Heart right ventricle (tissue), 16 donors: ENCODE measurements around the gene GRID2IP. TPM values are rescaled to one million over a fixed set of nuclear protein-coding genes. Genes with fewer than 3 reads are reported as not detected.
"Not testable (repeated sequence)": the region's sequence is repeated elsewhere in the genome, so short reads cannot be mapped to it uniquely, and the experiment has no call there.

Source experiments
- ATAC-seq, 8 donors: fragments of 200-7000 bp; cut with Tn5 transposase; one replicate each; pipeline ENCODE4 v1.9.1; 2020; ENCODE audit warnings: mild to moderate bottlenecking in 8 of 8, moderate library complexity in 8 of 8, moderate number of reproducible peaks in 1 of 8
- DNase-seq, 2 donors: peaks; one replicate each; pipeline ENCODE4 v3.0.0-alpha.2; 2020
- H3K27ac ChIP-seq, 10 donors: fragments of 200-600 bp; sonication (generic) in 2 of 10; one replicate each; pipeline versions ENCODE4 v1.5.0 to v1.8.0; 2020 to 2022; ENCODE audit warnings: mild to moderate bottlenecking in 3 of 10
- H3K27me3 ChIP-seq, 7 donors: fragments of 200-600 bp; one replicate each; pipeline ENCODE4 v1.8.0; 2021 to 2022; ENCODE audit warnings: mild to moderate bottlenecking in 2 of 7
- H3K36me3 ChIP-seq, 9 donors: fragments of 200-600 bp; sonication (generic) in 1 of 9; one replicate each; pipeline versions ENCODE4 v1.5.0 to v1.8.0; 2020 to 2022; ENCODE audit warnings: mild to moderate bottlenecking in 2 of 9
- H3K4me1 ChIP-seq, 9 donors: fragments of 200-600 bp; sonication (generic) in 1 of 9; one replicate each; pipeline versions ENCODE4 v1.5.0 to v1.8.0; 2020 to 2022; ENCODE audit warnings: mild to moderate bottlenecking in 4 of 9
- H3K4me3 ChIP-seq, 10 donors: fragments of 200-600 bp; sonication (generic) in 2 of 10; one replicate each; pipeline versions ENCODE4 v1.5.0 to v1.8.0; 2020 to 2022; ENCODE audit warnings: mild to moderate bottlenecking in 7 of 10, moderate library complexity in 2 of 10
- H3K9me3 ChIP-seq, 11 donors: fragments of 200-600 bp in 10 of 11; sonication (generic) in 2 of 11; one replicate each; pipeline versions ENCODE4 v1.5.0 to v1.8.0; 2013 to 2022; ENCODE audit warnings: mild to moderate bottlenecking in 2 of 11, control low read depth in 1 of 11, moderate library complexity in 1 of 11
- WGBS, 2 donors: extraction: QIAGEN DNeasy Blood & Tissue Kit; methylation state at CpG; one replicate each; pipeline ENCODE4 v1.1.7; 2013; ENCODE audit warnings: inconsistent platforms in 1 of 2; 5-methylcytosine and 5-hydroxymethylcytosine counted together
- intact Hi-C, 10 donors: fragments of 100-400 bp; cut with DNase I; formaldehyde crosslinking; loops; one replicate each; pipeline versions ENCODE4 v1.11.1 to v1.14.2; 2022
- polyA plus RNA-seq, 2 donors: library from polyadenylated mRNA; stranded (reverse); fragments of 200-250 nt; gene quantifications; one replicate each; pipeline ENCODE4 v1.2.3, GENCODE V29; 2013
- total RNA-seq, 10 donors: library from RNA; stranded (reverse); fragmentation: NEBNext Ultra II Directional in 3 of 10; extraction: Animal tissue kit (Norgen Biotek cat#: 25700) in 3 of 10; gene quantifications; one replicate each; pipeline versions ENCODE4 v1.2.1 to v1.2.4, GENCODE V29; 2021 to 2023
- TF ChIP-seq, protein P1 (sequence below), 9 donors: fragments of 200-600 bp; sonication (generic) in 2 of 9; IDR thresholded peaks; one replicate each; pipeline versions ENCODE4 v1.5.0 to v1.8.0; 2021 to 2022; ENCODE audit warnings: antibody characterized with exemption in 9 of 9, mild to moderate bottlenecking in 5 of 9, moderate library complexity in 1 of 9
- donor health status: Arrhythmogenic right ventricular cardiomyopathy.
- donor health status: ischemic (EF 13 %, LVEDD 7.1; RV severe dilation, severe dysfunction).
- donor health status: healthy with polysubstance abuse.
- donor health status: DM: no; HTN: yes; CAD: no.
- donor health status: DM: no; HTN: no; CAD: no.
- donor health status: ischemic (EF 25% LVEDD 6.9; RV normal size, moderate dysfunction).
- donor health status: ischemic (EF 25% LVEDD 5.7; RV mildly dilated, moderate dysfunction).
- donor health status: healthy.
- donor health status: DM: yes; HTN: yes; CAD: no.
- donor health status: Ischemic cardiomyopathy.
- donor health status: ischemic (EF 35%, LVEDD 5.7; RV mildly dilated, moderate dysfunction).
- donor health status: nonischemic (EF 11% LVEDD 7.7; RV severe dilation, severe dysfunction).
- donor health status: DM: yes; HTN: yes; CAD: no.
- donor health status: PGD.
- donor health status: ischemic (EF 29% LVEDD 5.4; RV normal size, mild dysfunction).
- donor health status: nonischemic (EF 23%, LVEDD 6.1; RV moderate dilation, normal function).

The GRID2IP gene
- total and polyA plus RNA-seq, 12 donors, result 0.01 to 0.15 (median 0.11) TPM; not detected in 9

DNA sequence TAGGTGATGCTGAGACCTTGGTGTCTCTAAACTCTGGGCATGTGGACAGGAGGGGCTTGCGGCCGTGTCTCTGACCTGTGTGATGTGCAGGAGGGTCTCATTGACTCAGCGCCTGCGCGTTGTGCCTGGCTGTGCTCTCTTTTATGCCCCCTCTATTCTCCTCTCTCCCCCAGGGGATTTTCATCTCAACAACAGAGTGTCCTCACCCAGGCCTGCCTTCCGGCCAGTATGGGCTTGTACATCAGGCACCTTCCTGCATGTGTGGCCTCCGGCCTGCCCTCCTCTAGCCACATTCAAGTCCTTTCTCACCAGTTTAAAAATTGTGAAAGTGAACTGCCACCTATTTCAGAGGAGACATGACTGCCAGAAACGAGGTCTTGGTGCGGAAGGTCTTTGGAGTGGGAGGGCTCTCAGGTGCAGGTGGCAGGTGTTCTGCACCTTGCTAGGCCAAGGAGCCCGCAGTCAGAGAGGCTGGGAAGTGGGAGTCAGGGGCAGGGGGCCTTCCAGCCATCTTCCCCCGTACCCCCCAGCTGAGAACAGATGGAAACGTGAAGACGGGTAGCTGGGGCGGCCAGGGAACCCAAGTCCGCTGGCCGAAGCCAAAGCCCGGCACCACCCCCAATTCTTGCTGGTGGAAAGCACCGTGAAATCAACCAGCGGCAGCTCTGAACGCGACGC, 38.0 kb upstream of the GRID2IP start:
- peak in 4 of 8 donors; percentile 1 to 14 (median 6) for ATAC-seq
- 44 to 46% methylated on average over 22 of the region's 22 CpGs for WGBS, 2 donors
- peaks cover 0 to 76% (median 37%) of the 10 kb centered on the region in 9 donors for H3K36me3 ChIP-seq
- TF ChIP-seq, protein P1, sequence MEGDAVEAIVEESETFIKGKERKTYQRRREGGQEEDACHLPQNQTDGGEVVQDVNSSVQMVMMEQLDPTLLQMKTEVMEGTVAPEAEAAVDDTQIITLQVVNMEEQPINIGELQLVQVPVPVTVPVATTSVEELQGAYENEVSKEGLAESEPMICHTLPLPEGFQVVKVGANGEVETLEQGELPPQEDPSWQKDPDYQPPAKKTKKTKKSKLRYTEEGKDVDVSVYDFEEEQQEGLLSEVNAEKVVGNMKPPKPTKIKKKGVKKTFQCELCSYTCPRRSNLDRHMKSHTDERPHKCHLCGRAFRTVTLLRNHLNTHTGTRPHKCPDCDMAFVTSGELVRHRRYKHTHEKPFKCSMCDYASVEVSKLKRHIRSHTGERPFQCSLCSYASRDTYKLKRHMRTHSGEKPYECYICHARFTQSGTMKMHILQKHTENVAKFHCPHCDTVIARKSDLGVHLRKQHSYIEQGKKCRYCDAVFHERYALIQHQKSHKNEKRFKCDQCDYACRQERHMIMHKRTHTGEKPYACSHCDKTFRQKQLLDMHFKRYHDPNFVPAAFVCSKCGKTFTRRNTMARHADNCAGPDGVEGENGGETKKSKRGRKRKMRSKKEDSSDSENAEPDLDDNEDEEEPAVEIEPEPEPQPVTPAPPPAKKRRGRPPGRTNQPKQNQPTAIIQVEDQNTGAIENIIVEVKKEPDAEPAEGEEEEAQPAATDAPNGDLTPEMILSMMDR (IDR thresholded peaks at IDR 0.05), result no peak
- H3K4me3 ChIP-seq, result peak overlapping the region in 9 of 10 donors; percentile 68 to 100 (median 92)
- DNase-seq, result no peak
- no peaks in the 10 kb centered on the region for H3K27me3 ChIP-seq
- H3K27ac ChIP-seq, result peak overlapping the region in 8 of 10 donors; percentile 13 to 96 (median 90)
- H3K9me3 ChIP-seq, result no peaks in the 10 kb centered on the region
- peaks cover 7 to 21% (median 16%) of the 10 kb centered on the region in 9 donors for H3K4me1 ChIP-seq
- intact Hi-C loops, result loop anchor here in 2 of 10 donors (2.0 to 5.0 kb wide), 2 partner anchors 72 to 343 kb away; no protein-coding TSS in a partner anchor

DNA sequence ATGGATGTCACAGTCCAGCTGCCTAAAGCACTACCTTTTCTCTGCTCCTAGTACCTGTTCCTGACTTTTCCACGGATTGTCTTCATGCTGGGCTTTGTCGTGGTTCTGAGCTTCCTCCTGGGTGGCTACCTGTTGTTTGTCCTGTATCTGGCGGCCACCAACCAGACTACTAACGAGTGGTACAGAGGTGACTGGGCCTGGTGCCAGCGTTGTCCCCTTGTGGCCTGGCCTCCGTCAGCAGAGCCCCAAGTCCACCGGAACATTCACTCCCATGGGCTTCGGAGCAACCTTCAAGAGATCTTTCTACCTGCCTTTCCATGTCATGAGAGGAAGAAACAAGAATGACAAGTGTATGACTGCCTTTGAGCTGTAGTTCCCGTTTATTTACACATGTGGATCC, 37.3 kb upstream of the GRID2IP start:
- intact Hi-C loops, result loop anchor here in 2 of 10 donors (2.0 to 5.0 kb wide), 2 partner anchors 72 to 344 kb away; no protein-coding TSS in a partner anchor
- Histone ChIP-seq H3K4me1 (peaks cover 7 to 21% (median 16%) of the 10 kb centered on the region in 9 donors), H3K4me3 (no peak overlapping the region), H3K27me3 (no peaks in the 10 kb centered on the region), H3K36me3 (peaks cover 0 to 76% (median 31%) of the 10 kb centered on the region in 9 donors), H3K27ac (no peak overlapping the region), H3K9me3 (no peaks in the 10 kb centered on the region)
- DNase-seq (no peak), ATAC-seq (no peak)
- TF ChIP-seq, protein P1 (IDR thresholded peaks at IDR 0.05), result no peak
- WGBS, 2 donors, result 72 to 73% methylated on average over 9 of the region's 9 CpGs

DNA sequence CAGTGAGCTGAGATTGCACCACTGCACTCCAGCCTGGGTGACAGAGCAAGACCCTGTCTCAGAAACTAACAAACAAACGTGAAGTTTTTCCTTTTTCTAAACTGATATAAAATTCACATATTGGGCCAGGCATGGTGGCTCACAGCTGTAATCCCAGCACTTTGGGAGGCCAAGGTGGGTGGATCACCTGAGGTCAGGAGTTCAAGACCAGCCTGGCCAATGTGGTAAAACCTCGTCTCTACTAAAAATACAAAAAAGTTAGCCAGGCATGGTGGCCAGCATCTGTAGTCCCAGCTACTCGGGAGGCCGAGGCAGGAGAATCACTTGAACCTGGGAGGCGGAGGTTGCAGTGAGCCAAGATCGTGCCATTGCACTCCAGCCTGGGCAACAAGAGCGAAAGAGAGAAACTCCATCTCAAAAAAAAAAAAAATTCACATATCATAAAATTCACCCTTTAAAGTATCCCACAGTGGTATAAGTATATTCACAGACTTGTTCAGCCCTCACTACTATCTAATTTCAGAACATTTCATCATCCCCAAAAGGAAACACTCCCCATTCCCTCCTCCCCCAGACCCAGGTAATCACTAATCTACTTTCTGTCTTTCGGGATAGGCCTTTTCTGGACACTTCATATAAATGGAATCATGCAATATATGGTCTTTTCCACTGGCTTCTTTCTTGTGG, 34.6 kb upstream of the GRID2IP start:
- not testable (repeated sequence) for ATAC-seq, DNase-seq

GRCh38 chr7:6579446-6579845, 28.2 kb upstream of the GRID2IP start:
- H3K4me3 ChIP-seq, result no peak overlapping the region
- H3K27ac ChIP-seq, result no peak overlapping the region
- ATAC-seq (no peak), DNase-seq (no peak)
- H3K4me1 ChIP-seq, result peaks cover 0 to 15% (median 7%) of the 10 kb centered on the region in 9 donors
- peaks cover 0 to 50% (median 21%) of the 10 kb centered on the region in 9 donors for H3K36me3 ChIP-seq
- no peaks in the 10 kb centered on the region for H3K9me3 ChIP-seq
- intact Hi-C loops, result loop anchor here in 1 of 10 donors (10.0 kb wide), 1 partner anchor 65 kb away; no protein-coding TSS in a partner anchor
- TF ChIP-seq, protein P1 (IDR thresholded peaks at IDR 0.05), result peak in 1 of 9 donors; percentile 29
- no peaks in the 10 kb centered on the region for H3K27me3 ChIP-seq
- WGBS, 2 donors, result 92 to 93% methylated on average over 4 of the region's 4 CpGs

More for the DNA sequence above, 34.6 kb upstream of the GRID2IP start:
- H3K4me1 ChIP-seq, result peaks cover 4 to 15% (median 8%) of the 10 kb centered on the region in 9 donors
- H3K27me3 ChIP-seq, H3K27ac ChIP-seq, H3K9me3 ChIP-seq, H3K4me3 ChIP-seq: not testable (repeated sequence)
- WGBS, 2 donors, result 93 to 95% methylated on average over 8 of the region's 8 CpGs
- intact Hi-C loops, result loop anchor here in 1 of 10 donors (5.0 kb wide), 1 partner anchor 346 kb away; no protein-coding TSS in a partner anchor
- H3K36me3 ChIP-seq, result peaks cover 0 to 82% (median 41%) of the 10 kb centered on the region in 9 donors
